Mononuclear cell (primary cell): ENCODE results near the gene TFDP1. TPM values are rescaled to one million over a fixed set of nuclear protein-coding genes. Genes with fewer than 3 reads are reported as not detected.
"Not testable (repeated sequence)": the region's sequence is repeated elsewhere in the genome, so short reads cannot be mapped to it uniquely, and the experiment has no call there.

Experiments
- H3K27me3 ChIP-seq: 2 replicates; pipeline ENCODE4 v1.6.0; 2011; ENCODE audit warnings: low read length, control low read depth; ENCODE audit not compliant: insufficient read depth
- H3K4me1 ChIP-seq: 2 replicates; pipeline ENCODE4 v1.5.1; 2011; ENCODE audit warnings: mild to moderate bottlenecking, low read length, control low read depth; ENCODE audit not compliant: insufficient read depth
- H3K4me3 ChIP-seq: 2 replicates; pipeline ENCODE4 v1.5.1; 2011; ENCODE audit warnings: mild to moderate bottlenecking, low read length, moderate library complexity
- H3K9me3 ChIP-seq: 2 replicates; pipeline ENCODE4 v1.5.1; 2011; ENCODE audit warnings: low read depth, mild to moderate bottlenecking, control low read depth, low read length
- total RNA-seq: library from RNA; depleted of rRNA; stranded (reverse); fragments of >200 nt; gene quantifications from one replicate; pipeline ENCODE4 v1.2.3, GENCODE V29; 2012

The TFDP1 gene
- total RNA-seq, 1 donor: 20.3 TPM

- no peaks in the 10 kb centered on the region for H3K27me3 ChIP-seq
- H3K4me1 ChIP-seq: no peaks in the 10 kb centered on the region
- no peak overlapping the region for H3K4me3 ChIP-seq
- H3K9me3 ChIP-seq: no peaks in the 10 kb centered on the region
Measured at GRCh38 chr13:113622791-113623490, 38.4 kb downstream of the TFDP1 start.

DNA sequence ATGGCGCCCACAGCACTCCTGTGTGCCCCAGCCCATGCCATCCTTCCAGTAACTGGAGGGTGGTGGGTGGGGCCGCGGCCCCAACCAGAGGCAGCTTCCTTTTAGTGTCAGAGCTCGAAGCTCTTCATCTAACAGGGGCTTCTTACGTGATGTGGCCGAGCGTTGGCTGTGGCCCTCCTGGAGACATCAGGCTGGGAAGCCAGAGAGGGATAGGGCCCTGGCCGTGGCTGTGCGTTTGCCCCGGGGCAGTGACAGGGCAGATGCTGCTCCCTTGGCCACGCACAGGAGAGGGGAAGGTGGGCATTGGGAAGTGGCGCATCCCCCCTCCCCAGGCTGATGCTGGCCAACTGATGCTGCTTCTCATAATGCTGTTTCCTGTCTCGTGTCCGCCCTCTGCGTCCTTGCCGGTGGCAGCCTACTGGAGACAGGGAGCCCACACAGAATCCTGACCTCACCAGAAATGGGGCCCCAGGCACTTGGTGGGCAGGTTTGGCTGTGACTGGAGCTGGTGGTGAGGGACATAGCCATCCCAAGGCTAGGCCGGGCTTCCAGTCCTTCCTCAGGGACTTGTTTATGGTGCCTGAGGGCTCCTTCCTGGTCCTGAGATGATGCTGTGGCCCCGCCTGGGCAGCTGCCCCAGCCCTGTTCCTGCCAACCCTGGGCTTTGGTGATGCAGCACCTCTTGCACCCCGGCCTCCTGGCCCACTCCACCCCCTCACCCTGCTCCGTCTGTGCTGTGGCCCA, 39.1 kb downstream of the TFDP1 start:
- no peak overlapping the region for H3K4me3 ChIP-seq
- H3K4me1 ChIP-seq: no peaks in the 10 kb centered on the region
- no peaks in the 10 kb centered on the region for H3K27me3 ChIP-seq
- no peaks in the 10 kb centered on the region for H3K9me3 ChIP-seq

DNA sequence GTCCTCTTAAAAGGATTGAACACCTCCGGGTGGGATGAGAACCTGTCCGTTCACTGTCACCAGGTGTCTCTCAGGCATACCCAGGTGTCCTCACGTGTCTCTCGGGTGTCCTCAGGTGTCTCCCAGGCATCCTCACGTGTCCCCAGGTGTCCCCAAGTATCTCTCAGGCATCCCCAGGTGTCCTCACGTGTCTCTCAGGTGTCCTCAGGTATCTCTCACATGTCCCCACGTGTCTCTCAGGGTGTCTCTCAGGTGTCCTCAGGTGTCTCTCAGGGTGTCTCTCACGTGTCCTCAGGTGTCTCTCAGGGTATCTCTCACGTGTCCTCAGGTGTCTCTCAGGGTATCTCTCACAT, 39.7 kb downstream of the TFDP1 start:
- H3K4me1 ChIP-seq: no peaks in the 10 kb centered on the region
- H3K4me3 ChIP-seq: no peak overlapping the region
- no peaks in the 10 kb centered on the region for H3K9me3 ChIP-seq
- H3K27me3 ChIP-seq: no peaks in the 10 kb centered on the region

- H3K27me3 ChIP-seq, H3K4me1 ChIP-seq, H3K9me3 ChIP-seq, H3K4me3 ChIP-seq: not testable (repeated sequence)
Measured at GRCh38 chr13:113624640-113625304, 40.2 kb downstream of the TFDP1 start.

GRCh38 chr13:113625965-113626721, 41.6 kb downstream of the TFDP1 start:
- H3K4me1 ChIP-seq: no peaks in the 10 kb centered on the region
- no peak overlapping the region for H3K4me3 ChIP-seq
- H3K27me3 ChIP-seq: no peaks in the 10 kb centered on the region
- no peaks in the 10 kb centered on the region for H3K9me3 ChIP-seq

- Histone ChIP-seq H3K4me1 (no peaks in the 10 kb centered on the region), H3K27me3 (no peaks in the 10 kb centered on the region), H3K9me3 (no peaks in the 10 kb centered on the region), H3K4me3 (no peak overlapping the region)
Measured at GRCh38 chr13:113627136-113627535, 42.6 kb downstream of the TFDP1 start.

GRCh38 chr13:113628291-113629270, 44.0 kb downstream of the TFDP1 start:
- Histone ChIP-seq H3K4me3 (no peak overlapping the region), H3K27me3 (no peaks in the 10 kb centered on the region), H3K9me3 (no peaks in the 10 kb centered on the region), H3K4me1 (no peaks in the 10 kb centered on the region)

GRCh38 chr13:113629866-113630265, 45.3 kb downstream of the TFDP1 start:
- Histone ChIP-seq H3K4me3 (no peak overlapping the region), H3K4me1 (no peaks in the 10 kb centered on the region), H3K9me3 (no peaks in the 10 kb centered on the region), H3K27me3 (no peaks in the 10 kb centered on the region)

- Histone ChIP-seq H3K4me3 (no peak overlapping the region), H3K9me3 (no peaks in the 10 kb centered on the region), H3K27me3 (no peaks in the 10 kb centered on the region), H3K4me1 (peaks cover 4% of the 10 kb centered on the region)
Measured at GRCh38 chr13:113630296-113630695, 45.7 kb downstream of the TFDP1 start.

DNA sequence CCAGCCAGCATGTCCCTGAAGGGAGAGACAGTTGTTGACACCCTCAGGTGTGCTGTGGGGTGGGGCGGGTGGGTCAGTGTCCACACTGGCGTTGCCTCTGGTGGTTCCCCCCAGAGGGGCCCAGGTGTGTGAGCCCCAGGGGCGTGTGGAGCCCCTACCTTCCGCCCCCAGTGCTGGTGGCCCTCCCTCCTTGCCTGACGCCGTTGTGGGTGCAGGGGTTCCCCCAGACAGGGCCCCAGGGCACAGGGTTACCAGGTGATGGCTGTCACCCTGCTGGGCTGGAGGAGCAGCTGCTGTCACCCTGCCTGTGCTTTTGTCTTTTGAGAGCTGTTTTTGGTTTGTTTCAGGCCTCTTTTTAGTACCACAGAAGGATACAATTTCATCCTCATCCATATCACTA, 46.3 kb downstream of the TFDP1 start:
- no peaks in the 10 kb centered on the region for H3K27me3 ChIP-seq
- H3K9me3 ChIP-seq: no peaks in the 10 kb centered on the region
- H3K4me1 ChIP-seq: peaks cover 8% of the 10 kb centered on the region
- no peak overlapping the region for H3K4me3 ChIP-seq

DNA sequence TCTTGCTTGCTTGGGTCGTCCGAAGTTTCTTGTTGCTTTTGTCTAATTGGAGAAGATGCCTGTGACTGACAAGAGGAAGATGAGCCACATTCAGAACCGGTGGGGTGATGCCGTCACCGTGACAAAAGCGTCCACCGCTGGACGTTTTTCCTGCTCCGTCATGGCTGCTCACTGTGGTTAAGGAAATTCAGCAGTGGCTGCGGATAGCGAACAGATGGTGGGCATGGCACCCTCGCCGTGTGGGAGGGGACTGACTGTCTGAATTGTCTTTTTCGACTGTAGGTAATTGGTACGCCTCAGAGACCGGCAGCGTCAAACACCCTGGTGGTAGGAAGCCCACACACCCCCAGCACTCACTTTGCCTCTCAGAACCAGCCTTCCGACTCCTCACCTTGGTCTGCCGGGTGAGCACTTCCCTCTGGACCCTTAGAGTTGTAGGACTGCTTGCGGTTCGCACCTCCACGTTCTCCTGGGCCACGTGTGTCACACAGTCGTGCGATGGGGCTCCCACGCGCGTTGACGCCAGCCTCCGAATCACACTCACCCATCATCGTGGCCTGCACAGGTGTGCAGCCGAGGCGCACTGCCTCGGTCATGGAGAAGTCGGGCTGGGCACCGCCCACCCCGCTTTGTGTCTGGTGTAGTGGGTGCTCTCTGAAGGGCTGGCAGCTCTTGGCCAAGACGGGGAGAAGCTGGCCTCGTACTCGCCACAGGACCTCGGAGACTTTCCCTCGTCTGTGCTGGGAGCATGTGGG, 47.0 kb downstream of the TFDP1 start:
- Histone ChIP-seq H3K27me3 (no peaks in the 10 kb centered on the region), H3K9me3 (no peaks in the 10 kb centered on the region), H3K4me3 (no peak overlapping the region), H3K4me1 (peaks cover 8% of the 10 kb centered on the region)

DNA sequence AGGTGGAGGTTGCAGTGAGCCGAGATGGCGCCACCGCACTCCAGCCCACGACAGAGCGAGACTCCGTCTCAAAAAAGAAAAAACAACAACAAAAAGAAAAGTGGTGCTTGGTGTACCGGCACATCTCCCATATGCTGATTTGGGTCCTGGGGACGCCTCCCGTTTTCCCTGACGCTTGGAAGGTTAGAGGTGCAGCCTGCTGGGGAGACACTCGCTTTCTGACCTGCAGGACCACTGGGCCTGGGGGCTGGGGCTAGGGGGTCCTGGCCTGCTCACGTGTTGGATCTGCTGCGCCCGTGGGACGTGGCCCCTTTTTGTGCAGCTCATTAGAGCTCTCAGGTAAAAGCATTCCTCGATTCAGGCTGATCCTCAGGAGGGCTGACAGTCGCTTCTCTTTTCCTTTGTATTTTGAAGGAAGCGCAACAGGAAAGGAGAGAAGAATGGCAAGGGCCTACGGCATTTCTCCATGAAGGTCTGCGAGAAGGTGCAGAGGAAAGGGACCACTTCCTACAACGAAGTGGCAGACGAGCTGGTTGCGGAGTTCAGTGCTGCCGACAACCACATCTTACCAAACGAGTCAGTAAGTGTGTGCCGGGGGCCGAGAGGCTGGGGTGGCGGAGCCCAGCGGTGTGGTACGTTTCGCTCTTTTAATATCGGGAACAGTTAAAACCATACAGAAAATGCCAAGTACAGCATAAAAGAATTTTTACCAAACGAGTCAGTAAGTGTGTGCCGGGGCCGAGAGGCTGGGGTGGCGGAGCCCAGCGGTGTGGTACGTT, 48.3 kb downstream of the TFDP1 start:
- H3K4me3 ChIP-seq: no peak overlapping the region
- H3K9me3 ChIP-seq: no peaks in the 10 kb centered on the region
- no peaks in the 10 kb centered on the region for H3K27me3 ChIP-seq
- H3K4me1 ChIP-seq: peaks cover 8% of the 10 kb centered on the region

- no peaks in the 10 kb centered on the region for H3K27me3 ChIP-seq
- H3K4me3 ChIP-seq: no peak overlapping the region
- H3K4me1 ChIP-seq: peaks cover 8% of the 10 kb centered on the region
- H3K9me3 ChIP-seq: no peaks in the 10 kb centered on the region
Measured at GRCh38 chr13:113633485-113633873, 48.9 kb downstream of the TFDP1 start.
